Endodermal cell (in vitro differentiated cells): Measurements from ENCODE around the gene XAB2. TPM values are rescaled to one million over a fixed set of nuclear protein-coding genes. Genes with fewer than 3 reads are reported as not detected.

Experiments
- DNase-seq: peaks from one replicate; pipeline ENCODE4 v3.0.0-alpha.2; 2017
- H3K27ac ChIP-seq: 2 replicates; pipeline ENCODE4 v1.5.1; 2013; ENCODE audit warnings: mild to moderate bottlenecking, low read depth, low read length, moderate library complexity
- H3K27me3 ChIP-seq: 2 replicates; pipeline ENCODE4 v1.6.1; 2013; ENCODE audit warnings: mild to moderate bottlenecking, low read length, moderate library complexity; ENCODE audit not compliant: insufficient read depth, control insufficient read depth, poor library complexity, severe bottlenecking
- H3K36me3 ChIP-seq: 2 replicates; pipeline ENCODE4 v1.7.0; 2013; ENCODE audit warnings: mild to moderate bottlenecking, low read length, moderate library complexity; ENCODE audit not compliant: control insufficient read depth, insufficient read depth
- H3K4me1 ChIP-seq: one replicate; pipeline ENCODE4 v1.7.0; 2013; ENCODE audit warnings: low read length; ENCODE audit not compliant: control insufficient read depth, insufficient read depth
- H3K4me3 ChIP-seq: 2 replicates; pipeline ENCODE4 v1.5.1; 2013; ENCODE audit warnings: mild to moderate bottlenecking, low read length, moderate library complexity
- H3K9ac ChIP-seq: 2 replicates; pipeline ENCODE4 v1.6.1; 2013; ENCODE audit warnings: mild to moderate bottlenecking, low read length, moderate library complexity; ENCODE audit not compliant: poor library complexity, severe bottlenecking; ENCODE audit errors: extremely low read depth
- H3K9me3 ChIP-seq: 2 replicates; pipeline ENCODE4 v1.6.1; 2013; ENCODE audit warnings: mild to moderate bottlenecking, low read length, moderate library complexity; ENCODE audit not compliant: control insufficient read depth
- H3K27ac Mint-ChIP-seq: 2 replicates; pipeline ENCODE4 v1.8.0; 2020; ENCODE audit warnings: mixed read lengths
- H3K27me3 Mint-ChIP-seq: 2 replicates; pipeline ENCODE4 v1.8.0; 2021; ENCODE audit warnings: mild to moderate bottlenecking, mixed read lengths; ENCODE audit not compliant: insufficient read depth
- H3K36me3 Mint-ChIP-seq: 2 replicates; pipeline ENCODE4 v1.8.0; 2020; ENCODE audit warnings: low read depth, mixed read lengths
- H3K4me1 Mint-ChIP-seq: 2 replicates; pipeline ENCODE4 v1.8.0; 2020; ENCODE audit warnings: mixed read lengths
- H3K4me3 Mint-ChIP-seq: 2 replicates; pipeline ENCODE4 v1.8.0; 2020; ENCODE audit warnings: mild to moderate bottlenecking, moderate library complexity, mixed read lengths
- H3K9me3 Mint-ChIP-seq: 2 replicates; pipeline ENCODE4 v1.8.0; 2020; ENCODE audit warnings: mild to moderate bottlenecking, mixed read lengths
- WGBS, 2 experiments: methylation state at CpG; one replicate each; pipeline versions ENCODE4 v1.1.5 to v1.1.7; 2013; ENCODE audit warnings: missing lambda C conversion rate in 2 of 2, mixed read lengths in 1 of 2; ENCODE audit not compliant: insufficient coverage in 1 of 2, insufficient read length in 1 of 2; 5-methylcytosine and 5-hydroxymethylcytosine counted together
- total RNA-seq, 2 donors: library from RNA; stranded (reverse); fragmentation: NEBNext Ultra II Directional in 1 of 2; extraction: Animal tissue kit (Norgen Biotek cat#: 25700) in 1 of 2; gene quantifications; 2 replicates in 1 of 2; 3 replicates in 1 of 2; pipeline ENCODE4 v1.2.1, GENCODE V29; 2021
- TF ChIP-seq, protein P1 (sequence below): fragments of 200-600 bp; sonication (generic); conservative IDR thresholded peaks from 2 replicates; pipeline ENCODE4 v1.5.0; 2021; ENCODE audit warnings: antibody characterized with exemption, mild to moderate bottlenecking

Gene XAB2
- total RNA-seq, 2 donors from 2014 or later: 44.3 to 46.6 TPM

DNA sequence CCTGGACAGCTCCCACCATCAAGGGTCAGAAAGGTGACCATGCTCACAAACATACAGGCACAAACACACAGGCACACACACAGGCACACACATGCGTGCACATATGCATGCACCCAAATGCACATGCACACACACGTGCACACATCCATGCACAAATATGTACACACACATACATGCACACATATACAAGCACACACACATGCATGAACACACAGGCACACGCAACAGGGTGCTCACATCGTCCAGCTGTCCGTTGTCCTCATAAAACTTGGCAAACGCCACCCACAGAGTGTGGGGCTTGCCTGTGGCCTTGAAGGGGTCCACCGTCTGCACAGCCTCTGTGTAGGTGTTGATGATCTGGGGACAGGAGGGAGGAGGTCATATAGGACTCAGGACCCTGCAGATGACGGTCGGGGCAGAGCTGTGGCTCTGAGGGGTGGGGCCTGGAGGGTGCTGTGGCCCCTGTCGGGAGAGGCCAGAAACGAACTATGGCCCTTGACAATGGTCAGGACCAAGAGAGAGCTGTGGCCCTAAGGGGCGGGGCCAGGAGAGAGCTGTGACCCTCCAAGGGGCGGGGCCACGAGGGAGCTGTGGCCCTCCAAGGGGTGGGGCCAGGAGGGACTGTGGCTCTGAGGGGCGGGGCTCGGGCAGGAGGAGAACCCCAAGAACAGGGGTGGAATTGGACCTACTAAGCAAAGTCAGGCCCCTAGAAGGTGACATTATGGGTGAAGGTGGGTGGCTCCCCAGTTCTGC lies 6.2 kb downstream of the XAB2 start:
- Mint-ChIP-seq H3K27ac (no peak overlapping the region), H3K27me3 (no peaks in the 10 kb centered on the region), H3K4me1 (no peaks in the 10 kb centered on the region), H3K36me3 (peaks cover 44% of the 10 kb centered on the region), H3K9me3 (no peaks in the 10 kb centered on the region), H3K4me3 (no peak overlapping the region)
- WGBS, 2 experiments: 91 to 95% methylated on average over 8 to 16 of the region's 16 CpGs
- TF ChIP-seq, protein P1, sequence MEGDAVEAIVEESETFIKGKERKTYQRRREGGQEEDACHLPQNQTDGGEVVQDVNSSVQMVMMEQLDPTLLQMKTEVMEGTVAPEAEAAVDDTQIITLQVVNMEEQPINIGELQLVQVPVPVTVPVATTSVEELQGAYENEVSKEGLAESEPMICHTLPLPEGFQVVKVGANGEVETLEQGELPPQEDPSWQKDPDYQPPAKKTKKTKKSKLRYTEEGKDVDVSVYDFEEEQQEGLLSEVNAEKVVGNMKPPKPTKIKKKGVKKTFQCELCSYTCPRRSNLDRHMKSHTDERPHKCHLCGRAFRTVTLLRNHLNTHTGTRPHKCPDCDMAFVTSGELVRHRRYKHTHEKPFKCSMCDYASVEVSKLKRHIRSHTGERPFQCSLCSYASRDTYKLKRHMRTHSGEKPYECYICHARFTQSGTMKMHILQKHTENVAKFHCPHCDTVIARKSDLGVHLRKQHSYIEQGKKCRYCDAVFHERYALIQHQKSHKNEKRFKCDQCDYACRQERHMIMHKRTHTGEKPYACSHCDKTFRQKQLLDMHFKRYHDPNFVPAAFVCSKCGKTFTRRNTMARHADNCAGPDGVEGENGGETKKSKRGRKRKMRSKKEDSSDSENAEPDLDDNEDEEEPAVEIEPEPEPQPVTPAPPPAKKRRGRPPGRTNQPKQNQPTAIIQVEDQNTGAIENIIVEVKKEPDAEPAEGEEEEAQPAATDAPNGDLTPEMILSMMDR: no peak
- no peaks in the 10 kb centered on the region for H3K4me1 ChIP-seq
- peaks cover 36% of the 10 kb centered on the region for H3K36me3 ChIP-seq
- DNase-seq: peak; percentile 77
- no peaks in the 10 kb centered on the region for H3K27me3 ChIP-seq
- no peak overlapping the region for H3K4me3 ChIP-seq
- no peaks in the 10 kb centered on the region for H3K9me3 ChIP-seq
- no peak overlapping the region for H3K9ac ChIP-seq
- no peak overlapping the region for H3K27ac ChIP-seq

DNA sequence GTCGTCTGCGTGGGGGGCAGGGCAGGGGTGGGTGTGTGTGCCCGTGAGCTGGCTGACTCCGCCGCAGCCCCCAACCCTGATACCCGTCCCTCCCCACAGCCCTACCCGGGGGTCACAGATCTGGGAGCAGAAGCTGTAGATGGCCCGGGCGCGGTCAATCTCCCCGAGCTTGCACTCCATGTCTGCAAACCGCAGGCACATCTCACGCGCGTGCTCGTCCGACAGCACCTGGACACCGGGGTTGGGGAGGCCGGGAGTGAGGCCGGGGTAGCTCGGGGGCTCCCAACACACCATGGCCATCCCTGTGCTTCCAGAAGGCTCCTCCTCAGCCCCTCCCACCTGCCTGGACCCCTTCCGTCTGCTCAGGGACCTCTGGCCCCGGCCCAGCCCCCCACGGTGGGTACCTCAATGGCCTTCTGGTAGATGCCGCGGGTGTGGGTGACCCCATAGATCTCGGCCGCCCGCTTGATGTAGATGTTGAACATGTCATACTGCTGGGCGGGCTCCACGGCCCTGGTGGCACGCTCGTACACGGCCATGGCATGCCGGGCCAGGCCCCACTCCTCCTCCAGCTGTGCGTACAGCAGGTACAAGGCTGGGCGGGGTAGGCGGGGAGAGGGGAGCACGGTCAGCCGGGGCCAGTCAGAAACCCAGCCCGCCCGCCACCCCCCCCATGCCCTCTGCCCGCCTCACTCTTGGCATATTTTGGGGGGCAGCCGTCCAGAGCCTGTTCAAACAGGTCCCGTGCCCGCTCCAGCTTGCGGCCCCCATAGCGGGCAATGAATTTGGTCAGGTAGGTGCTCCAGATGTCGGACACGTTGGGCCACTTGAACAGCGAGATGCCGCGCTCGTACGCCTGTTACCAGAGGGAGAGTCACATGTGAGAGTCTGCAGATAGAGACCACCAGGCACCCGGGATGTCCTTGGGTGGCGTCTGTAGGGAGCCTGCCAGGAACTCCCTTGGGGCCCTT lies 8.6 kb downstream of the XAB2 start:
- no peaks in the 10 kb centered on the region for H3K4me1 Mint-ChIP-seq
- no peaks in the 10 kb centered on the region for H3K4me1 ChIP-seq
- no peak overlapping the region for H3K27ac Mint-ChIP-seq
- H3K27ac ChIP-seq: no peak overlapping the region
- TF ChIP-seq, protein P1: no peak
- 95% methylated on average over 38 to 57 of the region's 57 CpGs for WGBS, 2 experiments
- H3K36me3 ChIP-seq: peaks cover 23% of the 10 kb centered on the region
- H3K9ac ChIP-seq: no peak overlapping the region
- H3K9me3 ChIP-seq: no peaks in the 10 kb centered on the region
- no peak for DNase-seq
- no peak overlapping the region for H3K4me3 ChIP-seq
- H3K4me3 Mint-ChIP-seq: no peak overlapping the region
- no peaks in the 10 kb centered on the region for H3K27me3 ChIP-seq
- no peaks in the 10 kb centered on the region for H3K27me3 Mint-ChIP-seq
- H3K36me3 Mint-ChIP-seq: peaks cover 53% of the 10 kb centered on the region
- no peaks in the 10 kb centered on the region for H3K9me3 Mint-ChIP-seq

DNA sequence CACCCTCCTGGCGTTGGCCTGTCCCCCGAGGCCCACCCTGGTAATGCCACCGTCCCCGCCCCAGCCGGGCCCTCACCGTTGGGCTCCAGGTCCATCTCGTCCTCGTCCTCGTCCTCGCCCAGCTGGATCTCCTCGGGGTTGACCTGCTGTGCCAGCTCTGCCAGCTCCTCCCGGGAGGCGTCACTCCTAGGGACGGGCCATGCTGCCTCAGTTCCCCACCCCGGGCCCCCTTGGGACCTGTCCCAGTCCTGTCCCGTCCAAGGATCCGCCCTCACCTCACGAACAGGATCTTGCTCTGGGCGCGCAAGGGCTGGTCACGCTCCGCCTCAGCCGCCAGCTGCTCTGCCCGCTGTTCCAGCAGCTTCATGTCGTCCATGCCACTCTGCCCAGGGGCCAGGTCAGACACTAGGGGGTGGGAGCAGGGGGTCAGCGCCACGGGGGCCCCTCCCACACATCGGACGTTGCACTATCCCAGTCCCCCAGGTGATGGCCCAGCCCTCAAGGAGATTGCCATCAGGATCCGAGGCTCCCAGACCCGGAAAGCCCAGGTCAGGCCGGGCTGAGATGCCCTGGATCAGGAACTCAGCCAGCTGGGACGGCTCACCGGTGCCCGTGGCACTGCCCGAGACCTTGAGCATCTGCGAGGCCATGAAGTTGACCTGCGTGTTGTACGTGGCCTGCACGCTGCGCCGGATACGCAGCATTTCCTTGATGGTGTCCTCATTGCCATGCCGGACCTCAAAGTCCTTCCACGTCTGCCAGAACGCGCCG lies 9.5 kb downstream of the XAB2 start:
- Mint-ChIP-seq H3K27me3 (no peaks in the 10 kb centered on the region), H3K4me3 (no peak overlapping the region), H3K9me3 (no peaks in the 10 kb centered on the region), H3K36me3 (peaks cover 52% of the 10 kb centered on the region), H3K27ac (no peak overlapping the region), H3K4me1 (no peaks in the 10 kb centered on the region)
- no peak overlapping the region for H3K27ac ChIP-seq
- no peak overlapping the region for H3K4me3 ChIP-seq
- no peaks in the 10 kb centered on the region for H3K27me3 ChIP-seq
- 95 to 99% methylated on average over 22 to 48 of the region's 48 CpGs for WGBS, 2 experiments
- H3K4me1 ChIP-seq: no peaks in the 10 kb centered on the region
- H3K9ac ChIP-seq: no peak overlapping the region
- peaks cover 17% of the 10 kb centered on the region for H3K36me3 ChIP-seq
- TF ChIP-seq, protein P1: no peak
- DNase-seq: no peak
- H3K9me3 ChIP-seq: no peaks in the 10 kb centered on the region
